RCC 7860 (cell line): ENCODE data around the gene COA8.

Source experiments
- DNase-seq: peaks from one replicate; pipeline ENCODE4 v3.0.0-alpha.2; 2015; ENCODE audit warnings: low spot score
- FAIRE-seq: peaks from 2 replicates; lab custom pipeline; 2012; peaks lifted over from hg19 to GRCh38; lab: Jason Lieb, UNC

COA8 gene

DNA sequence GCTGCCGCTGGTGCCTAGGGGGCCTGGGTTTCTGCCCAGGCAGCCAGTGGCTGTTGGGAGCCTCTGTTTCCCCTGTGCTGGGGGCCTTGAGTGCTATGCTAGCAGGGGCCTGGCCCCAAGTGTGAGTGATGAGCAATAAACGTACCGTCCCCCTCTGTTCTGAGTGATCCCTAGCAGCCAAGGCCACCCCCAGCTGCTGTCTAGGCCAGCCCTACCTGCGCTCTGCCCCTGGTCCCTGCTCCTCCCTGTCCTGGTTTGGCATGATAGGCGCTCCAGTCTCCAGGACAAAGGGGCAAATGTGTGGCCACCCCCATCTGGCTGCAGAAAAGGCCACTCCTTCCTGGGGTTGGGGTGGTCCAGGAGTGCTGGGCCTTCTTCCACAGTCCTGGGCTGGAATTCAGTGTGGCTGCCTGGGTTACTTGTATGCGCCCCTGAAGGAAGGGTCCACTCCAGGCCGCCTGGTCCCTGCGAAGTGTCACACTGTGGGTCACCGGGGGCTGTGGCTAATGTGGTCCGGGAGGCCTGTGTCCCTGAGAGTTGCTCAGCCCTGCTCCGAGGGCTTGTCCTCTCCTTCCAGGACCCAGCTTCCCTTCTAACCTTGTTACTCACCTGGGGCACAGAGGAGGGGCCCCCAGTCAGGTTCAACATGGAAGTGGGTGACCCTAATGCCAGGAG is 26.7 kb upstream of the COA8 start:
- DNase-seq (no peak), FAIRE-seq (no peak)

DNA sequence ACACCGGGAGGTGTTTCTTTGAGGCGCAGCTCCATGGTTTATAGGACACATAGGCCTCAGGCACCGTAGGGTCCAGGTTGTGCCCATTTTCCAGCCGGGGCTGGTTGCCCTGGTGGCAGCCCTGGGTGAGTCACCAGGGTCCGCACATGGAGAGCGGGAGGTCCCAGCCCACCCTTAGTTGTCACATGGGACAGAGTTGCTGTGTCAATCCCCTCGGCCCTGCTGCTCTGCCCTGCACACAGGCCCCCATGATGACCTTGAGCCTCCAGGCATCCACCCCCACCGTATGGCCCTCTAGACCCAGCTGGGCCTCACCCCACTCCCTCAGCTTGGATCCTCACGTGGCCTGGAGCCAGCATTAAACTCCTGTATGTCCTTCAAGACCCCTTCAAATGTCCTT is 26.1 kb upstream of the COA8 start:
- no peak for DNase-seq
- FAIRE-seq, result no peak

DNA sequence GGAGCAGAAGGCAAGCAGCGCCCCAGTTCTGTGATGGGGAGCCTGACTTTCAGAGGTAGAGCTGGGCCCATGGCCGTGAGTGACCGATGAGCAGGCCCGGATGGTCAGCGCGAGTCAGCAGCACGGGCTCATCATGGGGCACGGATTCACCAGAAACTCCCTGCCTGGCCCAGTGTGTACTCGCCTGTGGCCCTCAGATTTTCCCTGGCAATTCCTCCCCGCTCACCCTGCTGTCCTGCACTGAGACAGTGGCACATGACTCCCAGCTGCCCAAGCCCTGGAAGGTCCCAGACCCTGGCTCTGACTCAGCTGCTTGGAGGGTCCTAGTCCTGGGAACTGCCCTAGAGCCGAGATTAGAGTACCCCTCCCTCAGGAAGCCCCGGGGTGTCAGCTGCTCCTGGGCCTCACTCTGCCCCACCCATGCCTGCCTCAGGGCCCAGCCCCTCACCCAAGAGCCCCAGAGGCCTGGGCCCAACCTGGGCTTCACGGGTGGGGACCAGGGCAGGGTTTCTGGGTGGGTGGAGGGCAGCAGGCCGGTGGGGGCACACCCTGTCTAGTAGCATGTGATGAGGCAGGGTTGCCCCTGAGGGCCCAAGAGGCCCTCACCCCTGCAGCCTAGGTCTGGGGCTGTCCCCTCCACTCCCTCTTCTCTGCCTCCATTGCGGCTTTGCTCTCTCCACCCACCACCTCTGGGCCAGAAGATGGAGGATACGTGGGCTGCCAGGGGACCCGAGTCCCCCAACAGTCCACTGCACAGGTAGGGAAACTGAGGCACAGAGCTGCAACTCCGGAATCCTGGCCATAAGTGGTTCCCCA is 25.4 kb upstream of the COA8 start:
- DNase-seq, result peak; percentile 37
- no peak for FAIRE-seq

- FAIRE-seq (no peak), DNase-seq (no peak)
These were observed 24.3 kb upstream of the COA8 start for GRCh38 chr14:103538291-103539055.

GRCh38 chr14:103539056-103539825 is 23.5 kb upstream of the COA8 start:
- no peak for FAIRE-seq

GRCh38 chr14:103540821-103541708 is 21.7 kb upstream of the COA8 start:
- DNase-seq (no peak), FAIRE-seq (no peak)

More at GRCh38 chr14:103539056-103539825, 23.5 kb upstream of the COA8 start:
- no peak for DNase-seq

GRCh38 chr14:103541709-103542604 is 20.8 kb upstream of the COA8 start:
- FAIRE-seq (no peak), DNase-seq (no peak)

- no peak for FAIRE-seq
- DNase-seq, result no peak
These were observed 20.1 kb upstream of the COA8 start for GRCh38 chr14:103542605-103543088.

DNA sequence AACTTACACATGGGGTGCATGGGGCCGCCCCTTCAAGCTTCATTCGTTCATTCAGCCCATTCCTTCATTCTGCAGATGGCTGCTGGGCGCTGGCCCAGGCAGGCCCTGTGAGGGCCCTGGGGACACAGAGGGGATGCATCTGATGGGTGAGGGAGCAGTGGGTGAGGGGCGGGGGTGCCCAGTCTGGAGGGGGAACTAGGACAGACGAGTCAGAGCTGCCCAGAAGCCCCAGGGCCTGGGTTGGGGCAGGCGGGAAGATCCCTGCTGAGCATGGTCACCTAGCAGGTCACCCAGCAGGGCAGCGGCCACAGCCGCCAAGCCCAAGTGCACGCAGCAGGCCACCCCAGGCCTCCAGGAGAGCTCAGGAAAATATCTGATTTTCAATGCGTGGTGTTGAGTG is 19.6 kb upstream of the COA8 start:
- FAIRE-seq (no peak), DNase-seq (no peak)

- no peak for FAIRE-seq
- DNase-seq, result no peak
These were observed 18.9 kb upstream of the COA8 start for GRCh38 chr14:103543721-103544387.

- no peak for DNase-seq
- no peak for FAIRE-seq
These were observed 18.2 kb upstream of the COA8 start for GRCh38 chr14:103544388-103545218.

- DNase-seq (no peak), FAIRE-seq (no peak)
These were observed 17.4 kb upstream of the COA8 start for GRCh38 chr14:103545219-103545914.

DNA sequence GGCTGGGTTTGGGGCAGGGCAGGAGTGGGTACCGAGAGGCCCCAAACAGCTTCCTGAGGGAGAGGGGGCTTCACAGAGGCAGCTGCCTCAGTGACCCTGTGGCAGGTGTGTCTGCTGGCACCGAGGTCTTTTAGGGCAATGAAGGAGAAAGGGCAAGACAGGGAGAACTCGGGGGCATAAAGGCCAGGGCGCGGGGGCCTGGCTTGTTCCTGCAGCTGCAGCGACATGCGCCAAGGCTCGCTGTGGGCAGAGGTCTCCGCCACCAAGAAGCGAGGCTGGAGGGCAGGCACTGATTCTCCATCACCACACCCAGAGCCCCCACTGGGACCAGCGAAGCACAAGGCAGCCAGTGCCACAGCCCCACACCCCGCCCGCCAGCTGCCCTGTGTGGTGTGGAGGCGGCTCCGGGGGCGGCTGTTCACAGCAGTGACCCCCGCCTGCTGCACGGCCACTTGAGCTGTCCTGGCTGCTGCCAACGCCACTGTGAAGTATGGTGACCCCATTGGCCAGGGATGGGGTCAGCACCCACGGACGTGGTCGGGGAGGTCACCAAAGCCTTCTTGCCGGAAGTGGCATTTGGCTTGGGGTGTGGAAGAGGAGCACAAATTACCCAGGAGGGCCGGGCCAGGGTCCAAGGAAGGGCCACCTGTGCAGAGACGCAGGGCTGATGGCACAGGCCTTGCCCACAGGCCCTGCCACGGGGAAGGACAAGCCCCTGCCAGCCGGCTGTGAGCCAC is 16.7 kb upstream of the COA8 start:
- DNase-seq (no peak), FAIRE-seq (no peak)

- FAIRE-seq (no peak), DNase-seq (peak; percentile 5)
These were observed 15.9 kb upstream of the COA8 start for GRCh38 chr14:103546652-103547454.

GRCh38 chr14:103547455-103547940 is 15.3 kb upstream of the COA8 start:
- FAIRE-seq (no peak), DNase-seq (no peak)
